Thoracic aorta (tissue), 2 donors: ENCODE measurements around the gene PRRX2. TPM values are rescaled to one million over a fixed set of nuclear protein-coding genes. Genes with fewer than 3 reads are reported as not detected.

Source experiments
- ATAC-seq: fragments of 150-250 bp; one replicate; pipeline ENCODE4 v1.8.0; 2017; ENCODE audit warnings: low read depth; ENCODE audit not compliant: insufficient number of reproducible peaks, low FRiP score
- DNase-seq: peaks from one replicate; pipeline ENCODE4 v3.0.0-alpha.2; 2020; ENCODE audit warnings: low spot score
- H3K27ac ChIP-seq, 2 donors: fragments of 200-600 bp; sonication (generic); 1 replicate in 1 of 2; 2 replicates in 1 of 2; pipeline ENCODE4 v1.5.1; 2016; ENCODE audit warnings: mild to moderate bottlenecking in 2 of 2, moderate library complexity in 2 of 2
- H3K27me3 ChIP-seq: fragments of 200-600 bp; sonication (generic); replicated peaks from 2 replicates; pipeline ENCODE4 v1.6.0; 2016; ENCODE audit warnings: mild to moderate bottlenecking; ENCODE audit not compliant: insufficient read depth
- H3K36me3 ChIP-seq: fragments of 200-600 bp; sonication (generic); one replicate; pipeline ENCODE4 v1.5.1; 2016
- H3K4me1 ChIP-seq, 2 donors: fragments of 200-600 bp; sonication (generic); 1 replicate in 1 of 2; 2 replicates in 1 of 2; pipeline versions ENCODE4 v1.5.1 to v1.6.0; 2016; ENCODE audit warnings: low read depth in 2 of 2, mild to moderate bottlenecking in 1 of 2; ENCODE audit not compliant: control insufficient read depth in 1 of 2
- H3K4me3 ChIP-seq: fragments of 200-600 bp; sonication (generic); 2 replicates; pipeline ENCODE4 v1.5.1; 2016; ENCODE audit warnings: mild to moderate bottlenecking
- H3K9me3 ChIP-seq: fragments of 200-600 bp; sonication (generic); 2 replicates; pipeline ENCODE4 v1.5.1; 2016
- CTCF ChIP-seq: fragments of 200-600 bp; sonication (generic); IDR thresholded peaks from one replicate; pipeline ENCODE4 v1.5.1; 2019; ENCODE audit warnings: antibody characterized with exemption
- total RNA-seq, 2 donors: library from RNA; depleted of rRNA; stranded (reverse); fragments of >200 nt; gene quantifications; one replicate each; pipeline versions ENCODE4 v1.1.0 to v1.2.3, GENCODE V29; 2016

Gene PRRX2
- total RNA-seq, 2 donors from 2014 or later: 42.0 to 66.1 TPM

GRCh38 chr9:129713402-129713679 lies 47.9 kb downstream of the PRRX2 start:
- Histone ChIP-seq H3K27ac (peak overlapping the region; percentile 92 to 93), H3K9me3 (no peaks in the 10 kb centered on the region), H3K36me3 (no peaks in the 10 kb centered on the region), H3K4me1 (peaks cover 51 to 91% of the 10 kb centered on the region in 2 donors), H3K4me3 (peak overlapping the region; percentile 44), H3K27me3 (no peaks in the 10 kb centered on the region)
- no peak for DNase-seq
- no peak for ATAC-seq
- TF ChIP-seq CTCF: no peak

GRCh38 chr9:129714511-129715061 lies 49.1 kb downstream of the PRRX2 start:
- no peak for ATAC-seq
- no peak for TF ChIP-seq CTCF
- DNase-seq: peak; percentile 38
- Histone ChIP-seq H3K27me3 (no peaks in the 10 kb centered on the region), H3K9me3 (no peaks in the 10 kb centered on the region), H3K4me3 (peak overlapping the region; percentile 59), H3K36me3 (no peaks in the 10 kb centered on the region), H3K27ac (peak overlapping the region; percentile 92 to 93), H3K4me1 (peaks cover 43 to 82% of the 10 kb centered on the region in 2 donors)

- H3K9me3 ChIP-seq: no peaks in the 10 kb centered on the region
These were observed 50.6 kb downstream of the PRRX2 start for GRCh38 chr9:129716091-129716490.

GRCh38 chr9:129717991-129718390 lies 52.5 kb downstream of the PRRX2 start:
- peak overlapping the region in 1 of 2 donors; percentile 57 for H3K27ac ChIP-seq
- H3K36me3 ChIP-seq: peaks cover 13% of the 10 kb centered on the region
- DNase-seq: no peak
- no peak for TF ChIP-seq CTCF
- peaks cover 31 to 48% of the 10 kb centered on the region in 2 donors for H3K4me1 ChIP-seq
- H3K4me3 ChIP-seq: no peak overlapping the region
- ATAC-seq: no peak
- H3K9me3 ChIP-seq: no peaks in the 10 kb centered on the region
- H3K27me3 ChIP-seq: no peaks in the 10 kb centered on the region

More at GRCh38 chr9:129716091-129716490, 50.6 kb downstream of the PRRX2 start:
- ATAC-seq (peak; percentile 50), DNase-seq (no peak)
- Histone ChIP-seq H3K27ac (peak overlapping the region; percentile 92 to 93), H3K36me3 (peaks cover 6% of the 10 kb centered on the region), H3K4me1 (peaks cover 43 to 67% of the 10 kb centered on the region in 2 donors), H3K27me3 (no peaks in the 10 kb centered on the region), H3K4me3 (no peak overlapping the region)
- TF ChIP-seq CTCF: no peak

GRCh38 chr9:129718647-129719046 lies 53.2 kb downstream of the PRRX2 start:
- Histone ChIP-seq H3K36me3 (peaks cover 13% of the 10 kb centered on the region), H3K4me3 (no peak overlapping the region), H3K9me3 (no peaks in the 10 kb centered on the region), H3K27me3 (no peaks in the 10 kb centered on the region), H3K4me1 (peaks cover 25 to 43% of the 10 kb centered on the region in 2 donors), H3K27ac (peak overlapping the region; percentile 20 to 57)
- no peak for TF ChIP-seq CTCF
- ATAC-seq: no peak
- DNase-seq: no peak
